ENCODE results near the gene BMP10.

BMP10 gene

DNA sequence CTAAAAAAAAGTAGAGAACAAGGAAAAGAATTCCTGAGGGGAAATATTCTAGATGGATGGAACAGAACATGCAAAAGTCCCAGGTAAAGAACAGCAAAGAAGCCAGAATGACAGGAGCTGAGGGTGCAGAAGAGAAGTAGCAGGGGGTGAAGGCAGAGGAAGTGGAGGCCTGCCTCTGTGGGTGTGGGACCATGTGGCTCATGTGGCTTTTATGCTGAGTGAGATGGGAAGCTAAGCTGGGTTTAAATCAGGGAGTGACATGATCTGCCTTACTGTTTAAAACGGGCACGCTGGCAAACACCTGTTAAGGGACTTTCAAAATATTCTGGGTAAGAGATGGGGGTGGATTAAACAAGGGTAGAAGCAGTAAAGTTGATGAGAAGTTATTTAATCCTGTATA, 41.5 kb upstream of the BMP10 start:
- H2AFZ ChIP-seq (ENCODE audit: low read length) = no peak overlapping the region
- H3K23ac ChIP-seq (ENCODE audit: low read depth, low read length, poor library complexity) = no peak overlapping the region
- H3K4me2 ChIP-seq (ENCODE audit: insufficient read depth, low read length, poor library complexity, severe bottlenecking) = no peak overlapping the region
- no peak overlapping the region for H2BK15ac ChIP-seq (ENCODE audit: low read length)
- H2BK12ac ChIP-seq (ENCODE audit: low read length) = no peak overlapping the region
- no peaks in the 10 kb centered on the region for H3K79me1 ChIP-seq (ENCODE audit: low read depth, low read length)
- H2BK5ac ChIP-seq (ENCODE audit: low read length) = no peak overlapping the region
- no peak overlapping the region for H3K4ac ChIP-seq (ENCODE audit: low read length)
- no peak overlapping the region for H4K91ac ChIP-seq (ENCODE audit: low read depth, low read length, poor library complexity)
- no peak overlapping the region for H4K8ac ChIP-seq (ENCODE audit: low read depth, low read length)
- H3K9me3 ChIP-seq (replicated peaks in 1 of 2; ENCODE audit: control insufficient read depth in 2 of 2, insufficient read depth in 1 of 2, low read depth in 1 of 2, low read length in 2 of 2) = no peaks in the 10 kb centered on the region
- peaks cover 0 to 4% of the 10 kb centered on the region in 2 donors for H3K4me1 ChIP-seq (ENCODE audit: control insufficient read depth in 2 of 2, insufficient read depth in 1 of 2, low read depth in 1 of 2, low read length in 2 of 2)
- H3K9ac ChIP-seq (ENCODE audit: low read depth, low read length, poor library complexity) = no peak overlapping the region
- H2BK120ac ChIP-seq (ENCODE audit: low read depth, low read length) = no peak overlapping the region
- no CpG with 5 or more reads among the region's 2 CpGs for WGBS, 2 donors (ENCODE audit: extremely low coverage in 2 of 2, insufficient read length in 2 of 2, insufficient replicate concordance in 1 of 2)
- no peak overlapping the region for H3K27ac ChIP-seq (replicated peaks; ENCODE audit: low read length)
- DNase-seq (ENCODE audit: low spot score) = no peak
- H2AK5ac ChIP-seq (ENCODE audit: low read depth, low read length) = no peak overlapping the region
- H3K18ac ChIP-seq (ENCODE audit: low read length) = no peak overlapping the region
- no peaks in the 10 kb centered on the region for H3K27me3 ChIP-seq (ENCODE audit: control insufficient read depth in 3 of 3, insufficient read depth in 3 of 3, low read depth in 1 of 3, low read length in 3 of 3)
- H3K4me3 ChIP-seq (ENCODE audit: low read length in 2 of 2) = no peak overlapping the region
- H3K36me3 ChIP-seq (replicated peaks in 1 of 2; ENCODE audit: control insufficient read depth in 2 of 2, insufficient read depth in 2 of 2, low read length in 2 of 2) = no peaks in the 10 kb centered on the region
- H3K14ac ChIP-seq (ENCODE audit: low read length) = no peak overlapping the region

DNA sequence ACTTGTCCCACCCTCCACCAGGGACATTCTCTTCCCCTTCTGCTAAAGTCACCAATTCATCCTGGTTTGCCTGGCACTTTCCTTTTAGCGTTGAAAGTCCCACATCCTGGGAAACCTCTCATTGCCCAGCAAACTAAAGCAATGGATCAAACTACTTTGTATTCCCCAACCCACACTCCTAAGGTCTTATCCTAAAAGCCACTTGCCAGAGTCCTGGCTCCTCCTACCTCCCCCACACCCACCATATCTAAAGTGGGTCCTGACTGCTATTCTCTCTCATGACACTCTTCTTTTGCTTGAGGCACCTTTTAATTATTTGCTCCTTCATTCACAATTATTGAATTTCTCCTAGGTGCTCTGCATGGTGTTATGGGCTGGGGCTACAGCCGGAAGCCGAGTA, 40.9 kb upstream of the BMP10 start:
- H4K8ac ChIP-seq (ENCODE audit: low read depth, low read length) = no peak overlapping the region
- no peak overlapping the region for H3K18ac ChIP-seq (ENCODE audit: low read length)
- H3K27ac ChIP-seq (replicated peaks; ENCODE audit: low read length) = no peak overlapping the region
- DNase-seq (ENCODE audit: low spot score) = no peak
- no peak overlapping the region for H3K4ac ChIP-seq (ENCODE audit: low read length)
- no peak overlapping the region for H2BK5ac ChIP-seq (ENCODE audit: low read length)
- H2AK5ac ChIP-seq (ENCODE audit: low read depth, low read length) = no peak overlapping the region
- no peak overlapping the region for H3K14ac ChIP-seq (ENCODE audit: low read length)
- no peaks in the 10 kb centered on the region for H3K27me3 ChIP-seq (ENCODE audit: control insufficient read depth in 3 of 3, insufficient read depth in 3 of 3, low read depth in 1 of 3, low read length in 3 of 3)
- H3K9ac ChIP-seq (ENCODE audit: low read depth, low read length, poor library complexity) = no peak overlapping the region
- H2BK15ac ChIP-seq (ENCODE audit: low read length) = no peak overlapping the region
- H2BK120ac ChIP-seq (ENCODE audit: low read depth, low read length) = no peak overlapping the region
- no peak overlapping the region for H3K4me2 ChIP-seq (ENCODE audit: insufficient read depth, low read length, poor library complexity, severe bottlenecking)
- no peak overlapping the region for H4K91ac ChIP-seq (ENCODE audit: low read depth, low read length, poor library complexity)
- no peaks in the 10 kb centered on the region for H3K9me3 ChIP-seq (replicated peaks in 1 of 2; ENCODE audit: control insufficient read depth in 2 of 2, insufficient read depth in 1 of 2, low read depth in 1 of 2, low read length in 2 of 2)
- no peaks in the 10 kb centered on the region for H3K36me3 ChIP-seq (replicated peaks in 1 of 2; ENCODE audit: control insufficient read depth in 2 of 2, insufficient read depth in 2 of 2, low read length in 2 of 2)
- no peak overlapping the region for H3K23ac ChIP-seq (ENCODE audit: low read depth, low read length, poor library complexity)
- H2AFZ ChIP-seq (ENCODE audit: low read length) = no peak overlapping the region
- peaks cover 0 to 4% of the 10 kb centered on the region in 2 donors for H3K4me1 ChIP-seq (ENCODE audit: control insufficient read depth in 2 of 2, insufficient read depth in 1 of 2, low read depth in 1 of 2, low read length in 2 of 2)
- H3K79me1 ChIP-seq (ENCODE audit: low read depth, low read length) = no peaks in the 10 kb centered on the region
- H2BK12ac ChIP-seq (ENCODE audit: low read length) = no peak overlapping the region
- H3K4me3 ChIP-seq (ENCODE audit: low read length in 2 of 2) = no peak overlapping the region
- WGBS, 2 donors (ENCODE audit: extremely low coverage in 2 of 2, insufficient read length in 2 of 2, insufficient replicate concordance in 1 of 2) = no CpG with 5 or more reads among the region's 3 CpGs

DNA sequence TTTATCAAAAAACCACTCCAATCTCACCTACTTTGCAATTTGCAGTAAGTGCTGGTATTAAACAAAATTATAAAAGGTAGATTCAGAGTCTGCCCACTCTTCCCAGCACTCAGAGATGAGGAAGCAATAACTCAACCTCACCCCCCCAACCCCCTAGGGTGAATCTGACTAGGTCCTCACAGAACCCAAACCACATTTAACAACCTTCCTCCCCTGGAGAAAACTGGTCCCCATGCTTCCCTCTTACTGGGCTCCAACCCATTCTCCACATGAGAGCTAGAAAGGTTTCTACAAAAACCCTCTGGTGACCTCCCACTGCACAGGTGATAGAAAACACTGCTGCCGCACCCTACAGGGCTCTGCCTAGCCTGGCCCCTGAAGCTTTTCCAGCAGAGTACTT, 40.5 kb upstream of the BMP10 start:
- Histone ChIP-seq H2BK5ac (ENCODE audit: low read length) (no peak overlapping the region), H3K4ac (ENCODE audit: low read length) (no peak overlapping the region), H3K23ac (ENCODE audit: low read depth, low read length, poor library complexity) (no peak overlapping the region), H3K4me2 (ENCODE audit: insufficient read depth, low read length, poor library complexity, severe bottlenecking) (no peak overlapping the region), H3K9ac (ENCODE audit: low read depth, low read length, poor library complexity) (no peak overlapping the region), H2AFZ (ENCODE audit: low read length) (no peak overlapping the region), H3K18ac (ENCODE audit: low read length) (no peak overlapping the region), H3K4me1 (ENCODE audit: control insufficient read depth in 2 of 2, insufficient read depth in 1 of 2, low read depth in 1 of 2, low read length in 2 of 2) (peaks cover 0 to 4% of the 10 kb centered on the region in 2 donors), H4K91ac (ENCODE audit: low read depth, low read length, poor library complexity) (no peak overlapping the region), H4K8ac (ENCODE audit: low read depth, low read length) (no peak overlapping the region), H3K4me3 (ENCODE audit: low read length in 2 of 2) (no peak overlapping the region), H3K27me3 (ENCODE audit: control insufficient read depth in 3 of 3, insufficient read depth in 3 of 3, low read depth in 1 of 3, low read length in 3 of 3) (no peaks in the 10 kb centered on the region), H3K14ac (ENCODE audit: low read length) (no peak overlapping the region), H2BK15ac (ENCODE audit: low read length) (no peak overlapping the region), H3K27ac (replicated peaks; ENCODE audit: low read length) (no peak overlapping the region), H2AK5ac (ENCODE audit: low read depth, low read length) (no peak overlapping the region), H3K9me3 (replicated peaks in 1 of 2; ENCODE audit: control insufficient read depth in 2 of 2, insufficient read depth in 1 of 2, low read depth in 1 of 2, low read length in 2 of 2) (no peaks in the 10 kb centered on the region), H3K79me1 (ENCODE audit: low read depth, low read length) (no peaks in the 10 kb centered on the region), H2BK120ac (ENCODE audit: low read depth, low read length) (no peak overlapping the region), H2BK12ac (ENCODE audit: low read length) (no peak overlapping the region), H3K36me3 (replicated peaks in 1 of 2; ENCODE audit: control insufficient read depth in 2 of 2, insufficient read depth in 2 of 2, low read length in 2 of 2) (no peaks in the 10 kb centered on the region)
- WGBS, 2 donors (ENCODE audit: extremely low coverage in 2 of 2, insufficient read length in 2 of 2, insufficient replicate concordance in 1 of 2) = no CpG with 5 or more reads among the region's 1 CpG
- no peak for DNase-seq (ENCODE audit: low spot score)

DNA sequence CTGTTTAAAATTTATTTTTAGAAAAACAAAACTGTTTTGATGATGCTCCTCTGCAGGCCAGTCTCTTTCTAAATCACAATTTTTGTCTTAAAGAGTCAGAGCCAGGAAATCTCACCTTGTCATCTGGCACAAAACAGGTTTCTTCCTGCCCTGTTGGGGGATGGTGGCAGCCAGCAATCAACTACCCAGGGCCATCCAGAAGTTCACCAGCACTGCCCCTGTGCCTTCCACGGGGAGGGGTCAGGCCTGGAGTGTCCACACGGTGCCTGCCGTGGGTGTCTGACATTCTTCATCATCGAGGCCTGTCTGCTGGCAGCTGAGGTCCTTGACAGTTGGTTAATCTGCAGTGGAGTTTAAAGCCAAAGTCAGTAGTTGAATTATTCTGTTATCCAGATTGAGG, 40.0 kb upstream of the BMP10 start:
- no peak for DNase-seq (ENCODE audit: low spot score)
- Histone ChIP-seq H3K14ac (ENCODE audit: low read length) (no peak overlapping the region), H2BK120ac (ENCODE audit: low read depth, low read length) (no peak overlapping the region), H3K27ac (replicated peaks; ENCODE audit: low read length) (no peak overlapping the region), H2AFZ (ENCODE audit: low read length) (no peak overlapping the region), H2BK12ac (ENCODE audit: low read length) (no peak overlapping the region), H3K4ac (ENCODE audit: low read length) (no peak overlapping the region), H2BK5ac (ENCODE audit: low read length) (no peak overlapping the region), H3K18ac (ENCODE audit: low read length) (no peak overlapping the region), H4K91ac (ENCODE audit: low read depth, low read length, poor library complexity) (no peak overlapping the region), H2BK15ac (ENCODE audit: low read length) (no peak overlapping the region), H4K8ac (ENCODE audit: low read depth, low read length) (no peak overlapping the region), H3K23ac (ENCODE audit: low read depth, low read length, poor library complexity) (no peak overlapping the region), H2AK5ac (ENCODE audit: low read depth, low read length) (no peak overlapping the region), H3K79me1 (ENCODE audit: low read depth, low read length) (no peaks in the 10 kb centered on the region), H3K9me3 (replicated peaks in 1 of 2; ENCODE audit: control insufficient read depth in 2 of 2, insufficient read depth in 1 of 2, low read depth in 1 of 2, low read length in 2 of 2) (no peaks in the 10 kb centered on the region), H3K27me3 (ENCODE audit: control insufficient read depth in 3 of 3, insufficient read depth in 3 of 3, low read depth in 1 of 3, low read length in 3 of 3) (no peaks in the 10 kb centered on the region), H3K4me1 (ENCODE audit: control insufficient read depth in 2 of 2, insufficient read depth in 1 of 2, low read depth in 1 of 2, low read length in 2 of 2) (peaks cover 0 to 4% of the 10 kb centered on the region in 2 donors), H3K9ac (ENCODE audit: low read depth, low read length, poor library complexity) (no peak overlapping the region), H3K36me3 (replicated peaks in 1 of 2; ENCODE audit: control insufficient read depth in 2 of 2, insufficient read depth in 2 of 2, low read length in 2 of 2) (no peaks in the 10 kb centered on the region), H3K4me2 (ENCODE audit: insufficient read depth, low read length, poor library complexity, severe bottlenecking) (no peak overlapping the region), H3K4me3 (ENCODE audit: low read length in 2 of 2) (no peak overlapping the region)
- WGBS, 2 donors (ENCODE audit: extremely low coverage in 2 of 2, insufficient read length in 2 of 2, insufficient replicate concordance in 1 of 2) = no CpG with 5 or more reads among the region's 4 CpGs
